Lower leg skin (tissue), 3 donors: Measurements from ENCODE around the gene PDE7B.

Source experiments
- CTCF ChIP-seq, 3 donors: fragments of 450-650 bp; IDR thresholded peaks; one replicate each; pipeline ENCODE4 v1.5.1; 2016; ENCODE audit warnings: antibody characterized with exemption in 3 of 3, mild to moderate bottlenecking in 3 of 3, moderate library complexity in 2 of 3
- POLR2A ChIP-seq, 2 donors: fragments of 450-650 bp; IDR thresholded peaks; one replicate each; pipeline ENCODE4 v1.6.1; 2016 to 2017; ENCODE audit warnings: antibody characterized with exemption in 2 of 2, mild to moderate bottlenecking in 1 of 2, moderate library complexity in 1 of 2

GRCh38 chr6:135913785-135914184 lies 62.3 kb downstream of the PDE7B start:
- TF ChIP-seq CTCF (IDR thresholded peaks at IDR 0.05) = no peak
- no peak for TF ChIP-seq POLR2A (IDR thresholded peaks at IDR 0.05)
